Measurements from ENCODE around the gene BCR.
"Not testable (repeated sequence)": the region's sequence is repeated elsewhere in the genome, so short reads cannot be mapped to it uniquely, and the experiment has no call there.

Gene BCR

DNA sequence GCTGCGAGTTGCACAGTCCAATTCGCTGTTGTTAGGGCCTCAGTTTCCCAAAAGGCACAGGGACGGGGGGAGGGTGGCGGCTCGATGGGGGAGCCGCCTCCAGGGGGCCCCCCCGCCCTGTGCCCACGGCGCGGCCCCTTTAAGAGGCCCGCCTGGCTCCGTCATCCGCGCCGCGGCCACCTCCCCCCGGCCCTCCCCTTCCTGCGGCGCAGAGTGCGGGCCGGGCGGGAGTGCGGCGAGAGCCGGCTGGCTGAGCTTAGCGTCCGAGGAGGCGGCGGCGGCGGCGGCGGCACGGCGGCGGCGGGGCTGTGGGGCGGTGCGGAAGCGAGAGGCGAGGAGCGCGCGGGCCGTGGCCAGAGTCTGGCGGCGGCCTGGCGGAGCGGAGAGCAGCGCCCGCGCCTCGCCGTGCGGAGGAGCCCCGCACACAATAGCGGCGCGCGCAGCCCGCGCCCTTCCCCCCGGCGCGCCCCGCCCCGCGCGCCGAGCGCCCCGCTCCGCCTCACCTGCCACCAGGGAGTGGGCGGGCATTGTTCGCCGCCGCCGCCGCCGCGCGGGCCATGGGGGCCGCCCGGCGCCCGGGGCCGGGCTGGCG, at the start of gene BCR:
Gene BCR (plus strand): TSS at position 209 of the 592 bp plus-strand sequence. CDS start 452 bp downstream, outside the sequence.
- peak; percentile 72 for DNase-seq

DNA sequence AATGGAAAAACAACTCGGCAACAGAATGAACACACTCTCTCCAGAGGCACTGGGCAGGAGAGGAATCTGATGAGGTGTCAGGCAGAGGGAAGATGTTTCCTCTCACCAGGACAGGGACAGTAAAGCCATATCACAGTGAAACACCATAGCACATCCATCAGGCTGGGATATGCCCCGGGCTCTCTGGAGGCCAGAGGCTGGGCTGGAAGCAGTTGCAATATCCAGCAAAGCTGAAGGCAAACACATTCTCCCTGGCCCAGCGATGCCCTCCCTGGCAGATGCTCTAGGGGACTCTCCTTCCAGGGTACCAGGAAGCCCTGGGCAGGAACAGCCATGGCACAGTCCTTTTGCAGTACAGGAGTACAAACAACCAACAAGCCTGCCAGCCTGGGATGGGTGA, 49.6 kb upstream of the BCR start:
- DNase-seq = no peak

DNA sequence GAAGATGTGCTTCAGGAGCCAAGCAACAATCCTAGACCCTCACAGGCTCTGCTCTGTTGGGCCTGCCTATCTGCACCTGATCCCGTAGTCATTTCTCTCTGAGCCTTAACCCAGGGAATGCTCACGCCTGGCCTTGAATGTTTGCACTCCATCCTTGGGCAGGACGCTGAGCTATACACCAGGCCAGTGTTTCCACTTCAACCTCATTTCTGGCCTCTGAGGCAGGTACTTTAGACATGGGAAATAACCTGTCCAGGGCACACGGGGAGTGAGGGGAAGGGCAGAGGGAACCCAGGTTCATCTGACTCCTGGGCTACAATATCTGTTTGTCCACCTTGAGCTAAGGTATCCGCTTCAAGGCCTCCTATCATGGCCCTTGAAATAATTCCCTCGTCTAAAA, 48.4 kb upstream of the BCR start:
- DNase-seq = no peak

DNA sequence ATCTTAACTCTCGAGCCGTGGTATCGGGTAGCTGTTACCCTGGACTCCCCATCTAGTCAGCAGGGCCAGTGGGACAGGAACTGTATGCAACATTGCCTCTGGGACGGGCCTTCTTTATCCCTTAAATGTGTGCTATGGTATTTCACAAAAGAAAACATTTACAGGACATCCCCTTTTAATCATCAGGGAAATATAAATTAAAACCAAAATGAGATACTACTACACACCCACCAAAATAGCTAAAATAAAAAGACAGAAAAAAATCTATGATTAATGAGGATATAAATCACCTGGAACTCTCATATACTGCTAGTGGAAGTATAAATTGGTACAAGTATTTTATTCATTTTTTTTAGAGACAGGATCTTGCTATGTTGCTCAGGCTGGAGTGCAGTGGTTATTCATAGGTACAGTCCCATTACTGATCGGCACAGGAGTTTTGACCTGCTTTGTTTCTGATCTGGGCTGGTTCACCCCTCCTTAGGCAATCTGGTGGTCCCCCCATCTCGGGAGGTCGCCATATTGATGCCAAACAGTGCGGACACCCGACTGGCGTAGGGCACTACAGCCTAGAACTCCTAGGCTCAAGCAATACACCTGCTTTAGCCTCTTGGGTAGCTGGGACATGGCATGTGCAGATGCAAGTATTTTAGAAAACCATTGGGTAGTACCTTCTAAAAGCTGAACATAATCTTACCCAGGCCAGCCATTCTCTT, 47.8 kb upstream of the BCR start:
- DNase-seq = no peak

DNA sequence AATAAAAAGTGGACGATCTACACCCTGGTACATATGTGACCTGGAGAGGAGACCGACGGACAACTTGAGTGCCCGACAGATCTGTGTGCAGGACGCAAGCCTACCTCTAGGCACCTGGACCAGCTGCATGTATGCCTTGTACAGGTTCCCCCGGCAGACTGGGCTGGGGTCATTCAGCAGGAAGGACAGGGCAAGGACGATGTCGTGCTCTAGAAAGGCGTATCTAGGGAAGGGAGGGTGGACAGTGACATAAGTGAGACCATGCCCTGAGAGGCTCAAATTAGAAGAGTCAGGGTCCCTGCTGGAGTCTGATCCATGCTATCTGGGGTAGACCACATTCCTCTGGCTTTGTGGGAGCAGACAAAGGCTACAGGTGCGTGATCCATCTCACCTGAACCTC, 46.4 kb upstream of the BCR start:
- no peak for DNase-seq

DNA sequence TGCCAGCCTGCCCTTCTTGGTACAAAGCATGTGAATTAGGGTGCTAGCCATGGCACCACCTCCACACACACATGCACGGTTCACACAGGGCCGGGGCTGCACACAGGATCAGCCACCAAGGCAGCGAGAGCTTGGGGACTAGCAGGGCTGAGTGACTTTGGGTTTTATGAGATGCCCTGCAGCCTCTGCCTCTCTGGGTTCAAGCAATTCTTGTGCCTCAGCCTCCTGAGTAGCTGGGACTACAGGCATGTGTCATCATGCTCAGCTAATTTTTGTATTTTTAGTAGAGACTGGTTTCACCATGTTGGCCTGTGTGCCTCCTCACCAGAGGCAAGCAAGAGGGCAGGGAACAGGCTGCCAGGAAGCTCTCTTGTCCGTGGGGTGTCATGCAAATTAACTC, 43.3 kb upstream of the BCR start:
- DNase-seq = not testable (repeated sequence)

DNA sequence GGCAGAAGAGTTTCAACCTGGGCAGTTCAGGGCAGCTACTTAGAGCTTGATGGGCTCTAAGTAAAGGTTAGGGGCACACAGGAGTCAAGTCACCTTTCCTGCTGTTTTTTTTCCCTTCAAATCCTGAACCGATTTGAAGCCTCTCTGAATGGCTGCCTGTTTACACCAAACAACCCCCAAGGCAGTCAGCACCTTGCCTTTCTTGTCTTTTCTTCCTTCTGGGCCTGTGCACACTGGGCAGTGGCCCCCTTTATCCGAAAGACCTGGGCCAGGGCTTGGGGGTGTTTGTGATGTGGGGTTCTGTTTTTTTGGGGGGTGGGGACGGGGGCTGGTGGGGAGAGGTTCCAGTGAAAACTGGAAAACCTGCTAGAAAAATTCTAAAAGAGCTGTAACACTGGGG, 42.8 kb upstream of the BCR start:
- DNase-seq = no peak

DNA sequence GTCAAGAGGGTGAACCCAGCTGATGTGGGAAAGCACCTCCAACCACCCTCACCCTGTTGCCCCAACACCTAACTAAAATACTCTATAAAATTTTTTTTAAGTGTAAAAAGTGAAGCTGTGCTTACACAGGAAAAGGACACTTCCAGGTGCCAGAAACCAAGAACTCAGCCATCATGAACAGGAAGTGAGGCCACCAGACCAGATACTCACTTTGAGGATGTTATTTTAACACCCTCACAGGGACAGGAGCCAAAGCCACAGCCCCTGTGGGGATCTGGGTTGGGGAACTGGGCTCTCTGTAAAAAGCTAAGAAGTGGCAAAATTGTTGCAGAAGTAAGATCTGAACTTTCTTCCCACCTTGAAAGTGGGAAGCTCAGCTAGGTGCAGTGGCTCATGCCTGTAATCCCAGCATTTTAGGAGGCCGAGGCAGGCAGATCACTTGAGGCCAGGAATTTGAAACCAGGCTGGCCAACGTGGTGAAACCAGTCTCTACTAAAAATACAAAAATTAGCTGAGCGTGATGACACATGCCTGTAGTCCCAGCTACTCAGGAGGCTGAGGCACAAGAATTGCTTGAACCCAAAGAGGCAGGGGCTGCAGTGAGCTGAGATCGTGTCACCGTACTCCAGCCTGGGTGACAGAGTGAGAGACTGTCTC, 42.3 kb upstream of the BCR start:
- peak; percentile 38 for DNase-seq

DNA sequence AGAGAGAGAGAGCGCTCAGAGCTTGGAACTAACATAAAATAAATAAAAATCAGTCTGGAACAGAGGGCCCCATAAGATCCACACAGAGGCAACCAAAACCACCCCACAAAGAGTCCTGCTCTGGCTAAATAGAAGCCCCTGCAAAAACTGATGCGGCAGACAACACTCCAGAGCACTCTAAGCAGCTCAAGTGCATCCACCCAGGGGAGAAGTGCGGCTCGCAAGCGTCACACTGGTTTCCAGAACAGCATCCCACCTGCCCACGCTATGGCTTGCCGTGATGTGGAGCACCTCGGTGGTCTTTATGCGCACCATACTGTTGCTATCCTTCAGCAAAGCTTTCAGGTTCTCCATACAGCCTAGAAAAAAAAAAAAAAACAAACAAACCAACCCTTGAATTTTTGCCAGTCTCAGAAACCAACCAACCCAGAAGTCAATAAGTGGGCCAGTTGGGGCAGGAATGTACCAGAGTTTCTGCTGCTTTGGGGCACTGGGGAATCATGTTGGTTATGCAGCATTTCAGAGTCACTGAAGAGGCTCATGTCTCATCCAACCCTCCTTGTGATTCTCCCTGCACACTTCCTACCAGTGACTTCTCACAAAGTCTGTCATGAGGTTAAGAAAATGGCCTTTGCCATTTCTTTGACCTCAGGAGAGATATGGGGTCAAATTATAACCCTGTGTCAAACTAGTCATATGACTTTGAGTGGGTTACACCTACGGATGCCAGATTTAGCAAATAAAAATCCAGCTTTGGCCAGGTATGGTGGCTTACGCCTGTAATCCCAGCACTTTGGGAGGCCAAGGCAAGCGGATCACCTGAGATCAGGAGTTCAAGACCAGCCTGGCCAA, 41.5 kb upstream of the BCR start:
- no peak for DNase-seq

DNA sequence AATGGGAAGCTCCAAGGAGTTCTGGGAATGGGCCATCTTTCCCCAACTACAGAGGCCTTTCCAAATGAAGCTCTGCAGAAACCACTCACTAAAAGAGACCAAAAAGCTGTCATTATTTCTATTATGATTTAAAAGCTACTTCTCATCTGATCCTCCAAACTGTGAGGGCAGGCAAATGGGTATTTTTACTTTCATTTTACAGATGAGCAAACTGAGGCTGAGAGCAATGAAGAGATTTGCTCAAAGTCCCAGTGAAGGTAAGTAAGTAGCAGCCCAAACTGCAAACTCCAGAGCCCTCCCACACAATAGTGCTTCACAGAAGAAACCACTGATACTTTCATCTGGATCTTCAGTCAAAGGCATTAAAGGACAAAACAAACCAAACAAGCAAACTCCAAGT, 39.9 kb upstream of the BCR start:
- no peak for DNase-seq

DNA sequence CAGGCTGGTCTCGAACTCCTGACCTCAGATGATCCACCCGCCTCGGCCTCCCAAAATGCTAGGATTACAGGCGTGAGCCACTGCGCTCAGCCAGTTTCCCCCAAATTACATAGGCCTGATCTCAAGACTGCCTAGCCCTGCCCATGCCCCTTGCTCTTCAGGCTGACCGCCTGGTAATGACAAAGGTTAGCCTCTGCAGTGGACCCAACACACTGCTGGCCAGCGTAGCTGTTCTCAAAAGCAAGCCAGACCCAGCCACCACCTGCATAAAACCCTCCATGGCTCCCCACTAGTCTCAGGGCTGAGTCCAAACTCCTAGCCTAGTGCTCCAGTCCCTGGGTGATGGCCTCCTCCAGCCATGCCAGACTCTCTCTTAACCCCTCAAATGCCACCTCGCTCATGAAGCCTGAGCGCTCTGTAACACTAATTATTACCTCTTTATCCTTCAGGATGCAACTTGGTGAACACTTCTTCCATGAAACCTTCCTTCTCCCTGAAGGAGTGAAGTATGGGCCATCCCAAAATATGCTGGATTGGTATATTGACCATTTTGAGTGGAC, 37.7 kb upstream of the BCR start:
- DNase-seq = no peak

DNA sequence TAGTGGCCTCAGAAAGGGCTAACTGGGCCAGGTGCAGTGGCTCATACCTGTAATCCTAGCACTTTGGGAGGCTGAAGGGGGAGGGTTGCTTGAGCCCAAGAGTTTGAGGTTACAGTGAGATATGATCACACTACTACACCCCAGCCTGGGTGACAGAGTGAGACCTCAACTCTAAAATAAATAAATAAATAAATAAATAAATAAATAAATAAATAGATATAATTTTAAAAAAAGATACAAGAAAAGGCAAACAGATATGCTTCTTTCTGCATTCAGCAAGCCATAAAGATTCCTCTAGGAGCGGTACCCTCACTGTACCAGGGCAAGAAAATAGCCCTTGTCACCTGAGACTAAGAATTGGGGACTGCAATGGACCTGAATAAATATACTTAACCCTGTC, 37.2 kb upstream of the BCR start:
- DNase-seq = no peak

DNA sequence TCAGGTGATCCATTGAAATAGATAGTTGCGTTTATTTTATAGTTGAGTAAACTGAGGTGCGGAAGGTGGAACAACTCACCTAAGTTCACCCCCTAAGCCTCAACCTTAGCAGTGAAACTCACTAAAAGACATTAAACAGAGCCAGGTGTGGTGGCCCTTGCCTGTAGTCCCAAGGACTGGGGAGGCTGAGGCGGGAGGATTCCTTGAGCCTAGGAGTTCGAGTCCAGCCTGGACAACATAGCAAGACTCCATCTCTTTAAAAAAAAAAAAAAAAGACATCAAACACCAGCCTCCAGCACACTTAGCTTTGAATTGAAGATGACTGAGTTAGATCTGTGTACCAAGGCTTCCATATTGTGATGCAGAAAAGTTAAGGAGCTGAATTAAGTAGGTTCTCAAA, 35.9 kb upstream of the BCR start:
- DNase-seq = no peak

DNA sequence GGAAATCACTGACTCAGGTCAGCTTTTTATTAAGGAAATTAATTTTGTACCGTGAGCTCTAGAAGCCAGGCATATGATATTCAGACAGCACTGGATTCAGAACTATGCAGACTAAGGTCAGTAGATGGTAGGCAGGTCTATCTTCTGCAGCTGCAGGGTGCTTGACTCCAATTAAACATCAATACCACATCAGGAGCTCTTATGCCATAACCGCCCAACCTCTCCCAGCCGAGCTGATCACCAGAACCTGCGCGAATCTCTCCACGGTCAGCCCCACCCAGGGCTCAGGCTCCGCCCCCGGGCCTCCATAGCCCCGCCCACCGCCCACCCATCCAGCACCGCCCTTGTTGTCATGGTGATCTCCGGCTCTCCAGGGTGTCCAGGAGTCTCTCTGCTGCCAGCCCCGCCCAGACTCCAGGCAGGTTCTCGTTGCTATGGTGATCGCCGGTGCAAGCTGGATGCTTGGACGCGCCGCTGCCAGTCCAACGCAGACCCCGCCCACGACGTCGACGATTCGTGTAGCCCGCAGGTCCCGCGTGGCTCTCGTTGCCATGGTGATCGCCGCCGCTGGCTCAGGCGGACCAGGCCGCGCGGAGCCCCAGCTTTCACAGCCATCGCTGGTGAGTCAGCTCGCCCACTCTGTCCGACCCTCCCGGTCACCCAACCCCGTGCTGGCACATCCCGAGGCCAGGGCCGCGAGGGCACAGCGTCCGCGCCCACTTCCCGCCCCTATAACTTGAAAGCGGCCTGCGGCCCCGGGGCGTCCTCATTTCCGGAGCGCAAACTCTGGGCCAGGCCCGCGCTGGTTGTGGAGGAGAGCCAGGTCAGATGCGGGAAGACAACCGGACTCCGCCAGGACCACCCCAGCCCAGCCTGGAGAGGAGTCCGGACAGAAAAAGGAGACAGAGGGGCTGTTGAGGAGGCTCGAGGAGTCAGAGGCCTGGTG, 35.1 kb upstream of the BCR start, which contains the start of gene RAB36:
Gene RAB36 (plus strand): TSS at position 546 of the 946 bp plus-strand sequence. CDS start 1,140 bp downstream, outside the sequence.
- peak; percentile 93 for DNase-seq

DNA sequence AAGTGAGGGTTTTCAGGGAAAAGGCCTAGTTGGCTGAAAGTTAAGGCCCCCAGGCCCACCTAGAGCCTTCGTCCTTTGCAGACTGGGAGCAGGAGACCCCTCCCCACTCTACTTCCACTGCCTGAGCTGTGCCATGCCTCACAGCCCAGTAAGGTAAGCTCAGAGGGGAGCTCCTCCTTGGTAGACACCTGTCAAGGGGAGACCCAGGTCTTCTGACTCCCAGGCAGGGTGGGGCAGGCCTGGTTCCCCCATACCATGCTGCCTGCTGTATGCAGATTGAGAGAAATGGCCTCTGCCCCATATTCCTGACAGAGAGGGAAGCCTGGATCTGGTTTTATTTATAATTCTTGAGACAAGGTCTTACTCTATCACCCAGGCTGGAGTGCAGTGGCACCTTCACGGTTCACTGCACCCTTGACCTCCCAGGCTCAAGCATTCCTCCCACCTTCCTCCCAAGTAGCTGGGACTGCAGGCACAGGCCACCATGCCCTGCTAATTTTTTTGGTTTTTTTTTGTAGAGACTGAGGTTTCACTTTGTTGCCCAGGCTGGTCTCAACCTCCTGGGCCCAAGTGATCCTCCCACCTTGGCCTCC, 34.3 kb upstream of the BCR start:
- DNase-seq = peak; percentile 30

DNA sequence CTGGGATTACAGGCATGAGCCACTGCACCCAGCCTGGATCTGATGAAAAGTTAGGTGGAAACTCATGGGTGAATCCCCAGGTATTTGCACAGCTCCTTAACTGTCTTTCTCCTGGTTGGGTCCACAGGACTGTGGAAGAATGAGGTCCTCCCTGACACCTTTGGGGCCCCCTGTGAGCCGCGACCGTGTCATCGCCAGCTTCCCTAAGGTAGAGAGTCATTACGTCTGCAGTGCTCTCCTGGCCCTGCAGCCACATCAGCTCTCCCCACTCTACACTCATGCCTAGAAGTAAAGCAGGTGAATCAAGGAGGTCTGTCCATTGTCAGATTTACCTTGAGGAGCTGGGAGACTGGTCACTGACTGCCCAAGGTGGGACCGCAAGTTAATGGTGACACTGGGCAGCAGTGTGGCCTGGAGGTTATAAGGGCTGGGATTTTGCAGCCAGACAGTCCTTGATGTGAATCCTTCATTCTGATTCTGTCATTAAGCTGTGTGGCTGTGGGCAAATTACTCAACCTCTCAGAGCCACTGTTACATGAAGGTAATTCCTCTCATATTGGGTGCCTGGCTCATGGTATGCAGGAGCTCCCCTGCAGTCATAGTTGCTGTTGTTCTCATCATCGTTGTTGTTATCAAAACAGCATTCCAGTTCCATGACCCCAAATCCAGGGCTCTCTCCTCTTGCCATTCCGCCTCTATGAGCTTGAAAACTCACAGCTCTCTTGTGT, 33.7 kb upstream of the BCR start:
- no peak for DNase-seq

DNA sequence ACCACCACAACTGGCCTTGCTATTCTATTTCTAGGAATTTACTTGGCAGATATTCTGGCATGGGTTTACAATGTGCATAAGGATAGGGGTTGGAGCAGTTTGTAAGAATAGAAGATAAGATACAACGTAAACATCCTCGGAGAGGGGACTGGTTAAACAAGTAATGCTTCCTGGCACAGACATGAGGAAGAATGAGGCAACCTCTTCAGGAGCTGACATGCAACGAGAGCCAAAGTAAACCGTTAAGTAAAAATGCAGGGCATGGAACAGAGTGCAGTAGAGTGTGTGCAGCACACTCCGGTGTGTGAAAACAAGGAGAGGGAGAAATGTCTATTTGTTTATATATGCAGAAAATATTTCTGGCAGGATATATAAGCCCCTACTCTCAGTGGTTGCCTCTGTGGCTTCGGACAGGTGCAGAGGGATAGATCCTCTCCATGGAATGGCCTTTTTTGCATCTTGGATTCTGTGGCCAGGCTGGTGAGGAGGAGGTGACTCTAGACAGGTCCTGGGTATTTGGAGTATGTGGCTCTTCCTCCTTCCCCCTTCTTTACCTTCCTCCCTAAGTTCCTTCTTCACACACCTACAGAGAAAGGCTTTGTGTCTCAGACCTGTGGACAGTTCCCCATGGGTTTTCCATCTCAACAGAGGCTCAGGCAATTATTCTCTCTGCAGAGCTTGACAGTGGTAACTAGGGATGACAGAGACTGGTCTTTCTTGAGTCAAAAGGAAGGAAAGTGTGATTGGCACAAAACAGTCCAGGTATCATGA, 32.5 kb upstream of the BCR start:
- no peak for DNase-seq

DNA sequence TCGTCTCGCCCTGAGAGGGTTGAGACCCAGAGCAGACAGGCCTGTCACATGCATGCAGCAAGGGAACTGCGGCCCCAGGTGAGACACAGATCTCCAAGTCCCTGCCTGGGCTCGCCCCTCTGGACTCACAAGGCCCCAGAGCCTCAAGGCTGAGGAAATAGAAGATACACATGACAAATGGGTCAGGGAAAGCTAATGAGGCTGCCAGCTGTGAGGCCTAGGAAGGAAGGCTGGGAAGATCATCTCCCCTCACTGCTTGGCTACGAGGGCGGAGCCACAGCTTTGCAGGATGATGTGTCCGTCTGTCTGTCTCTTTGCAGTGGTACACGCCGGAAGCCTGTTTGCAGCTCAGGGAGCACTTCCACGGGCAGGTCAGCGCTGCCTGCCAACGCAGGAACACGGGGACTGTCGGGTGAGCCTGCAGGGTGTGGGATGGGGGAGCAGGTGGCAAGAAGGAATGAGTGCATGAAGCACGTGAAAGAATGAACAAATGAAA, 30.5 kb upstream of the BCR start:
- DNase-seq = no peak

DNA sequence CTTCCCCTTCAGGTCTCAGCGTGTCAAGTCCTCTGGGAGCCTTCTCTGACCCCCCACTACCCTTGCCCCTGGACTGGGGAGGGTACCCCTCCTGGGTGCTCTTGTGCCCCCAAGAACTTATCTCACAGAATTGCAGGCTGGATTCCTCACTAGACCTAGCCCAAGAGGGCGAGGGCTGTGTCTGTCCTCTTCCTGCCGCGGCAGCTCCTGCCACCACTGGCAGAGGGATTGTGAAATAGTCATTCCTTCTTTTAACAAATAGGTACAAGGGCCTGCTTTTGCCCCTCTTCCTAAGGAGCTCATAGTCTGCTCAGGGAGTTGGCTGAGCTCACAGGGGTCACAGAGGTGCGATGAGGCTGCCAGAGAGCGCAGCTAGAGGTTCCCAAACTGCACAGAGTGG, 29.5 kb upstream of the BCR start:
- DNase-seq = no peak

DNA sequence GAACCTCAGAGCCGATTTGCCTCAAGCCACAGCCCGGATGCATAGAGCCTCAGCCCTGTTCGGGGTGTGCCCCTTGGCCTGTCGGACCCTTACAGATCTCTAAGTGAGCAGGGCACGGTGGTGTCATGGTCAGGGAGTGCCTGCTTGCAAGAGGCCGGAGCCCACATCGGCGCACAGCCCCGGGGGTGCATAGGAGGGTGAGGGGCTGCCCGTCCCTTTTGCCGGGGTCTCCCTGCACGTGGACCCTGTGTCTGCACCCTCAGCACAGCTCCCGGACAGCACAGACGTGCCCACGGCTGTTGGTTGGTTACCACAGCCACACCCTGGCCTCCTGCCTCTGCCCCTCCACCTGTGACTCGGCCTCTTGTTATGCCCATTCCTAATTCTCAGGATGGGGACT, 28.5 kb upstream of the BCR start:
- DNase-seq = no peak

Measured in activated T-cell treated with anti-CD3 and anti-CD28 coated beads, Interleukin-2, amount 50 U/mL, for 1 hour (primary cell).